HG03460 (cell line): Measurements from ENCODE around the gene SORCS1.

Experiments used
- ATAC-seq: cut with Tn5 transposase; IDR thresholded peaks from one replicate; pipeline ENCODE4 v1.9.1; 2021; ENCODE audit not compliant: unreplicated experiment

The SORCS1 gene

DNA sequence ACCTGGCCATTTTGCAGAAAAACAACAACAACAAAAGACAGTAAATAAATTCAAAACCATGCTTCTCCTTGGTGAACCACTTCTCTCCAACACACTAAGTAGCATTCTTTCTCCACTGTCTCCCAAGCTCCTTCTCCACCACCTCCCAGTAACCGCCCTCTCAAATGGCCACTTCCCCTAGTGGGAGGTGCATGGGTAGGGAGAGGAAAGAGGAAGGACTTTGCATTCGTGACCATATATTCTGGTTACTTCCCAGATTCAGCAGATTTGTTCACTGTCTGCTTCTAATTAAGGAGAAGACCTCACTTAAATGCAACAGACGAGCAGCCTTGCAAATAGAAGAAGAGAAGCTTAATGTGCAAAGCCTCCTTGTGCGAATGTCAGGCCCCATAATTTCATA lies 166.8 kb downstream of the SORCS1 start:
- ATAC-seq: no peak

GRCh38 chr10:106996510-106996909 lies 168.0 kb downstream of the SORCS1 start:
- ATAC-seq: no peak

GRCh38 chr10:106992055-106992454 lies 172.5 kb downstream of the SORCS1 start:
- no peak for ATAC-seq

DNA sequence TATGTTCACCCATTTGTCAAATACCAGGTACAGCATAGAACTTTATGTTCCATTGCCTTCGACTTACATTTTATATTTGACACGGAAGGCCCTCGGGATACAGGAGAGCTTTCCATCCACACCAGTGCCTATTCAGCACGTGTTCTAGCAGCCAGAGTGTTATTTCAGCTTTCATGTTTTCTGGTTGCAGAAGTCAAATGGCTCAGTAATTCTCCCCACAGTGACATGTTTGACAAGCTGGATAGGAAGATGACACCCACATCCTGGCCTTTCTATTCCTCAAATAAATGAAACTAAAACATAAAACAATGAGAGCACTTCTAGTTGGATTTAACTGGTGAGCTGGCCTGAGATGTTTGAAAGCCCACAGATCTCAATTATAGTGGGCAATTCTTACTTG lies 173.4 kb downstream of the SORCS1 start:
- no peak for ATAC-seq

DNA sequence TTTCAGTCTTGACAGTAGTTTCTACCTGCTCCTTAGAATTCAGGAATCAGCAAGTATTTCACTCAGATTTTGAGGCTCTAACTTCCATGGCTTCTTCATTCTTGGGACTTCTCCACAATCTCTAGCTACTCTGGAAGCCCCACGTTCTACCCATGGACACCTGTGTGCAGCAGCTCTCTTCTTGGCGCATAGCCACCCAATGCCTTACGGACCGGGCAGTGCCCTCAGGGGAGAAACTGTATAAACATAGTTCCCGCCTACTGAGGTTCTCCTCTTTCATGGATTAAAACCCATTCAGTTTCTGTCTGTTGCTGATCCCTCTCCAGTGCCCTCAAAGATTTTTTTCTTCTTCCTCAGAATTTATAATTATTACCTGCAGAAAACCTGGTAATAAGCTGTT lies 177.1 kb downstream of the SORCS1 start:
- no peak for ATAC-seq

- ATAC-seq: no peak
Measured at GRCh38 chr10:106982268-106982667, 182.2 kb downstream of the SORCS1 start.

DNA sequence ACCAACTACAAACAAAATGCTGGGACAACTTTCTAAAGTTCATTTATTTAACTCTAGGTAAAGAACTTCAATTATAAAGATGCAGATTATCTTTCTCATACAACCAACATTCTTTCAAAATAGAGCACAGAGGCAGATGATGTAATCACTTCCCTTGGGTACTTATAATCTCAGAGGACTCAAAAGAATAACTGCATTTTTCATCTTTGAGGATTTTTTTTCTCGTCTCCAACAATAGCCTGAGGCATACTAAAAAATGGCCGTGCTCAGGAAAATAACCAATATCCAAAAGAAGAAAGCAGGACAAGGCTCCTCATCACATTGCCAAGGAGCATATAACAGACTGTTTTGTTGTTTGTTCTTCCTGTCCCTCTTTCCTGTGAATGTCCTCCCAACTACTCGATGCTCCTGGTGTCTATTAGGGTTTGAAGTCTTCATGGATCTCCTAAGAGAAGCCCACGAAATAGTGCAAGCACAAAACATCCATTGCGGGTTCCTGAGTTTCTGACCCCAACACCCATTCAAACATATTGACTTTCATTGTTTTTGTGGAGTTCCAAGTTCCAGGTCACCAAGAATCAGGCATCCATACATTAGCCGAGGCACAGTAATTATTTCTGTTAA lies 182.9 kb downstream of the SORCS1 start:
- ATAC-seq: no peak

- ATAC-seq: peak; percentile 88
Measured at GRCh38 chr10:106980495-106981451, 183.7 kb downstream of the SORCS1 start.

DNA sequence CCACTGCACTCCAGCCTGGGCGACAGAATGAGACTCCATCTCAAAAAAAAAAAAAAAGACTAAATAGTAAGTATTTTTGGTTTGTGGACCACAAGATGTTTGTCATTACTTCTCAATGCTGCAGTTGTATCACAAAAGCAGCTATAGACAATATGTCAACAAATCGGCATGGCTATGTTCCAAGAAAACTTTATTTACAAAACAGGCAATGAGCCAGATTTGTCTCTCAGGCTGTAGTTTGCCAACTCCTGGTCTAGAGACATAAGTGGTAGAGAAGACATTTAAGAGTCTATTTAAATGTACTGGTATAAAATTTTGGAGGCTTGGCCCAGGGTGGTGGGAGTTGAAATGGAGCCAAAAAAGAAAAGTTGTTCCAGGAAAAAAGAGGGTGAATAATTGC lies 185.8 kb downstream of the SORCS1 start:
- ATAC-seq: no peak

DNA sequence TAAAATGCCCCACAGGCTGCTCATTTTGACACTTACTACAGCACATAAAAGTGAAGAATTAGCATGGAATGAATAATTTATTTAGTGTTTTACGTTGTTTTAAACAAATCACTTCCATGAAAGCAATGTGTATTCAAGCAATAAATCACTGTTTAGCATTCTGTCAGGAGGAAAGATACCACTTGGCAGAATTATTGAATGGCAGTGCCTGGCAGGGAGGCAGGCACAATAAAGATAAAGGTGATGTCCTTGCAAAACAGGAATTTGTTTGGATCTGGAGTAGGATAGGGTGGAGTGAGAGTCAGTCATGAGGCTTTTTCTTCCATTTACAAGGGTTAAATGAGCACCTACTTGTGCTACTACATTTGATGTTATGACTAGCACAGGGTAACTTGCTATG lies 190.8 kb downstream of the SORCS1 start:
- no peak for ATAC-seq

- ATAC-seq: no peak
Measured at GRCh38 chr10:106973288-106973687, 191.2 kb downstream of the SORCS1 start.

GRCh38 chr10:106972381-106972780 lies 192.1 kb downstream of the SORCS1 start:
- no peak for ATAC-seq

- no peak for ATAC-seq
Measured at GRCh38 chr10:106971411-106971831, 193.1 kb downstream of the SORCS1 start.

DNA sequence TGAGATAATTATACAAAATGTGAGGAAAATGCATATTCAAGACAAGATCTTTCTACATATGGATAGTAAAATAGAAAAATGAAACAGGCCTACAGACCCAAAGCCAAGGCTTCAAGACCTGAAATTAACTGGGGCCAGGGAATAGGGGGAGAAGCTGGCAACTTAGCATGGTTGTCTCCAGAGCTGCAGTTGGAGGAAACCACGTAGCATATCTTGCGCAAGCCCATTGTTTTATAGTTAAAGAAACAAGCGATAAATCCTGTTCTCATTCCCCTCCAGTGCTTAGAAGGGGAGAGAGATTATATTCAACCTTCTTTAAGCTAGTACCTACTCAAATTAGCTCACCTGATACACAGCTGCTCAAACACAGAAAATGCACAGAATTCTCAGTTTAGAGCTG lies 197.1 kb downstream of the SORCS1 start:
- no peak for ATAC-seq

- ATAC-seq: no peak
Measured at GRCh38 chr10:106960812-106961211, 203.7 kb downstream of the SORCS1 start.

DNA sequence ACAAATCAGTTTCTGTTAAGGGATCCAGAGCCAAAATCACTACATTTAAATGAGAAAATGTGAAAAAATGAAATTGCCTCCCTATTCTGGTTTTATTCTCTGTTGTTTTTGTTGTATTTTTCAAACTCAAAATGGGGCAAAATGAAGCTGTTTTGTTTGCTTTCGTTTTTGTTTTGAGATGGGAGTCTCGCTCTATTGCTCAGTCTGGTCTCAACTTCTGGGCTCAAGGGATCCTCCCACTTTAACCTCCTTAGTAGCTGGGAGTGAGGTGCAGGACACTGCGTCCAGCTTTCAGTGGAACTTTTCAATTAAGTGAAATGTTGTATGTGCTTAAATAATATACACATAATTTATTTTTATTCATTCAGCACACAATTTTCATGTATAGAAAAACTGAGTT lies 205.0 kb downstream of the SORCS1 start:
- no peak for ATAC-seq

DNA sequence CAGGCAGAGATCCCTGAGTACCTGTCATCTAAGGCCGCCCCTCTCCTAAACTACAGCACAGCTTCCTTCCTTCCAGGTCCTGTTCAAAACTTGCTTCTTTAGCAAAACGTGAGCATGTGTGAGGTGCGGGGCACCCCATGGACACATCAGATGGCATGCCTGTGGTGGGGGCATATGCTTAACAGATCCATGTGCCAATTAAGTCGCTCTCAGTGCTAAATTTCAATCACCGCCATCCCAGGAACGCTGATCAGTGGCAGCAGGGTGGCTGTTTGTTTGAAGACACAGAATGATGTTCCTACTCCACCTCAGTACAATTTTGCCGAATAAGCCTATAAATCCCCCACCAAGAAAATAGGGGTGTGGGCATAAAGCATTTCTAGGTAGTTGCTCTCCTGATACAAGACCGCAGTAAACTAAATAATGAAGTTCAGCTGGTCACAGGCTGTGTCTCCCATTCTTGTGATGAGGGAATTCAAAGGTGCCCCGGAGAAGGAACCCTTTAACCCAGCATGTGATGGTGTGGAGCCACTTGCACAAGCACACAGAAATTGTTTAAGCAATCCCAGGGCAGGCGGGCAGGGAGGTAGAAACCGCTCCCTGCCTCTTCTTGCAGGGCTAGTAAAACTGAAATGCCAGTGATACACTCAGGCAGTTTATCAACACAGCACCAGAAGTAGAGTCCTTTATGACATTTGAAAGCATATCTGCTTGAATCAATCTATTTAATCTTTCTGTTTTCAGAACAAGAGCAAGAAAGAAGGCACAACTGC lies 205.7 kb downstream of the SORCS1 start:
- ATAC-seq: no peak

DNA sequence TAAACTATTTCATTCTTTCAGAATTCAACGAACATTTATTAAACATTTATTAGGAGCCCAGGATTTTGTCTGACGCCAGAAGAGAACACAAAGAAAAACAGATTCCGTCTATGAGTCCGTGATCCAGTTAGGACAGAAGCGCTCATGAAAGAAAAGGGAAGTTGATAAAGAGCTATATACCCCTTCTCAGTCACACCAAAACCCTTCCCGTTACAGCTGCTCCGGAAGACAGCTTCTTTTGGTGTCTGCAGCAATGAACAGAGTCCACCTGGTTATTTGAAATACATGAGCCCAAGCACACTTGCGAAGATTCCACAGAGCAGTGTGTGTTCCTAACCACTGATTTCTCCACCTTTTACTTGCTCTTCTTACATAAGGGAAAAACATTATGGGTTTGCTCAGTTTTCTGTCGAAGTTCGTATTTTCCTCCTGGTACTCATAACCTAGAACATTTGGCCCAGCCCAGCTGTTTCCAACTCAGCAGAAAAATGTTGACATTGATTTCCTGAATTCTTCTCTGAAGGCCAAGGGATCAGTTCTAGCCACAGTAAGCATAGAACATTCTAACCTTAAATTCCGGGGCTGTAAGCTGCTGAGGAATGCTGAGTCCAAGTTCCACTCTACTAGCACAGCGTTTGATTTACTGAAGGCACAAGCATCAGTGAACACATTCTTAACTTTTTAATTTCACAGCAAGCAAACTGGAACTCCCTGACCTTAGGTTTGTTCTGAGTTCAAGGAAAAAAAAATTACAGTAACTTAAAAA lies 206.5 kb downstream of the SORCS1 start:
- ATAC-seq: no peak

- ATAC-seq: no peak
Measured at GRCh38 chr10:106956216-106956915, 208.1 kb downstream of the SORCS1 start.

DNA sequence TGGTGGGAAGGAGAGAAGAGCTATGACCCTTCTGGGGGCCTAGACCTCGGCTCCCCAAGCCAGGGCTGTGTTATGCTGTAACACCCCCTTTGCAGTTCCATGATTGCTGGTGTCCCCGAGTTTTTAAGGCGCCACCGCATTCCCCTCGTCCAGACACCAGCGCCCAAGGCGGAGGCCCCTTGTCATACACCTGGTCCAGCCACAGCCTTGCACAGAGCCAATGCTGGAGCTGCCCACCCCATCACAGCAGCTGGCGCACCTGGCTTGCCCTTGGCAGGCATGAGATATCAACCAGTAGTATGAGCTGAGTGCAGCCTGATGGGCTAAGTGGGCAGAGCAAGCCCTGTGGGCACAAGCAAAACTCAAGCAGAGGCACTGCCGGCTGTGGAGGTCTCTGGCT lies 209.4 kb downstream of the SORCS1 start:
- ATAC-seq: no peak
